PFSK-1 (cell line): ENCODE measurements around the gene ZNF782.

Source experiments
- POLR2AphosphoS5 ChIP-seq: IDR thresholded peaks from 2 replicates; pipeline ENCODE4 v1.6.1; 2012; ENCODE audit warnings: low read depth, mild to moderate bottlenecking, control low read depth, low read length, moderate library complexity
- SIN3A ChIP-seq: IDR thresholded peaks from 2 replicates; pipeline ENCODE4 v1.6.1; 2012; ENCODE audit warnings: mild to moderate bottlenecking, low read length, moderate library complexity, borderline replicate concordance; ENCODE audit not compliant: insufficient read depth
- TAF1 ChIP-seq: IDR thresholded peaks from 2 replicates; pipeline ENCODE4 v1.6.1; 2012; ENCODE audit warnings: low read length, control low read depth, borderline replicate concordance; ENCODE audit not compliant: insufficient read depth
- TF ChIP-seq, protein P1 (sequence below), 2 experiments: IDR thresholded peaks; 2 replicates each; pipeline versions ENCODE4 v1.6.1 to v1.8.0; 2011 to 2012; ENCODE audit warnings: low read depth in 2 of 2, low read length in 2 of 2, control low read depth in 1 of 2, inconsistent platforms in 1 of 2, mild to moderate bottlenecking in 1 of 2, moderate library complexity in 1 of 2; ENCODE audit not compliant: insufficient read depth in 1 of 2

DNA sequence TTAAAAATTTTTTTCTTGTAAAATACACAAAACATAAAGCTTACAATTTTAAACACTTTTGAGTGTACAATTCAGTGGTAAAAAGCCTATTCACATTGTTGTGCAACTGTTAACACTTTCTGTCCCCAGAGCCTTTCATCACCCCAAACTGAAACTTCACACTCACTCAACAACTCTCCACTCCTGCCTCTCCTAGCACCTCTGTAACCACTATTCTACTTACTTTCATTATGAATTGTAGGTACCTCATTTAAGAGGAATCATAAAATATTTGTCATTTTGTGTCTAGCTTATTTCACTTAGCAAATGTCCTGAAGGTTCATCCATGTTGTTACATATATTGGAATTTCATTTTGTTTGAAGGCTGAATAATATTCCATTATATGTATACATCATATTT is 72.1 kb downstream of the ZNF782 start:
- TF ChIP-seq POLR2AphosphoS5 (no peak), TAF1 (no peak), SIN3A (no peak)
- TF ChIP-seq, protein P1, sequence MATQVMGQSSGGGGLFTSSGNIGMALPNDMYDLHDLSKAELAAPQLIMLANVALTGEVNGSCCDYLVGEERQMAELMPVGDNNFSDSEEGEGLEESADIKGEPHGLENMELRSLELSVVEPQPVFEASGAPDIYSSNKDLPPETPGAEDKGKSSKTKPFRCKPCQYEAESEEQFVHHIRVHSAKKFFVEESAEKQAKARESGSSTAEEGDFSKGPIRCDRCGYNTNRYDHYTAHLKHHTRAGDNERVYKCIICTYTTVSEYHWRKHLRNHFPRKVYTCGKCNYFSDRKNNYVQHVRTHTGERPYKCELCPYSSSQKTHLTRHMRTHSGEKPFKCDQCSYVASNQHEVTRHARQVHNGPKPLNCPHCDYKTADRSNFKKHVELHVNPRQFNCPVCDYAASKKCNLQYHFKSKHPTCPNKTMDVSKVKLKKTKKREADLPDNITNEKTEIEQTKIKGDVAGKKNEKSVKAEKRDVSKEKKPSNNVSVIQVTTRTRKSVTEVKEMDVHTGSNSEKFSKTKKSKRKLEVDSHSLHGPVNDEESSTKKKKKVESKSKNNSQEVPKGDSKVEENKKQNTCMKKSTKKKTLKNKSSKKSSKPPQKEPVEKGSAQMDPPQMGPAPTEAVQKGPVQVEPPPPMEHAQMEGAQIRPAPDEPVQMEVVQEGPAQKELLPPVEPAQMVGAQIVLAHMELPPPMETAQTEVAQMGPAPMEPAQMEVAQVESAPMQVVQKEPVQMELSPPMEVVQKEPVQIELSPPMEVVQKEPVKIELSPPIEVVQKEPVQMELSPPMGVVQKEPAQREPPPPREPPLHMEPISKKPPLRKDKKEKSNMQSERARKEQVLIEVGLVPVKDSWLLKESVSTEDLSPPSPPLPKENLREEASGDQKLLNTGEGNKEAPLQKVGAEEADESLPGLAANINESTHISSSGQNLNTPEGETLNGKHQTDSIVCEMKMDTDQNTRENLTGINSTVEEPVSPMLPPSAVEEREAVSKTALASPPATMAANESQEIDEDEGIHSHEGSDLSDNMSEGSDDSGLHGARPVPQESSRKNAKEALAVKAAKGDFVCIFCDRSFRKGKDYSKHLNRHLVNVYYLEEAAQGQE (IDR thresholded peaks at IDR 0.05; ENCODE audit: insufficient read depth in 1 of 2, low read depth in 2 of 2, low read length in 2 of 2), result no peak
